ENCODE results near the gene ECEL1.
A peak's percentile ranks its signal among the peaks of the same experiment; 100 is the strongest.

- TF ChIP-seq, protein P1, sequence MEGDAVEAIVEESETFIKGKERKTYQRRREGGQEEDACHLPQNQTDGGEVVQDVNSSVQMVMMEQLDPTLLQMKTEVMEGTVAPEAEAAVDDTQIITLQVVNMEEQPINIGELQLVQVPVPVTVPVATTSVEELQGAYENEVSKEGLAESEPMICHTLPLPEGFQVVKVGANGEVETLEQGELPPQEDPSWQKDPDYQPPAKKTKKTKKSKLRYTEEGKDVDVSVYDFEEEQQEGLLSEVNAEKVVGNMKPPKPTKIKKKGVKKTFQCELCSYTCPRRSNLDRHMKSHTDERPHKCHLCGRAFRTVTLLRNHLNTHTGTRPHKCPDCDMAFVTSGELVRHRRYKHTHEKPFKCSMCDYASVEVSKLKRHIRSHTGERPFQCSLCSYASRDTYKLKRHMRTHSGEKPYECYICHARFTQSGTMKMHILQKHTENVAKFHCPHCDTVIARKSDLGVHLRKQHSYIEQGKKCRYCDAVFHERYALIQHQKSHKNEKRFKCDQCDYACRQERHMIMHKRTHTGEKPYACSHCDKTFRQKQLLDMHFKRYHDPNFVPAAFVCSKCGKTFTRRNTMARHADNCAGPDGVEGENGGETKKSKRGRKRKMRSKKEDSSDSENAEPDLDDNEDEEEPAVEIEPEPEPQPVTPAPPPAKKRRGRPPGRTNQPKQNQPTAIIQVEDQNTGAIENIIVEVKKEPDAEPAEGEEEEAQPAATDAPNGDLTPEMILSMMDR (IDR thresholded peaks at IDR 0.05; ENCODE audit: insufficient read depth, low read depth, low read length), result no peak
- TF ChIP-seq EZH2 (IDR thresholded peaks at IDR 0.05; ENCODE audit: insufficient read depth, low read length), result peak; percentile 59
Measured at GRCh38 chr2:232486558-232487384, 863 bp downstream of the ECEL1 start.
